A549 (cell line): ENCODE measurements around the gene NCOA1. TPM values are rescaled to one million over a fixed set of nuclear protein-coding genes. Genes with fewer than 3 reads are reported as not detected.

Source experiments
- ATAC-seq, 2 experiments: fragments of 200-7000 bp in 1 of 2; fragments of >200 bp in 1 of 2; cut with Nextera tagmentation in 1 of 2; cut with Tn5 transposase in 1 of 2; 3 replicates each; pipeline versions ENCODE4 v1.8.0 to v1.9.1; 2018 to 2020; ENCODE audit warnings: mild to moderate bottlenecking in 1 of 2, moderate library complexity in 1 of 2
- CTCF ChIA-PET: fragments of 300-600 bp; sonication (Branson Sonifier 250); formaldehyde crosslinking; extraction: SDS; loops from one replicate; lab custom pipeline; 2021; ENCODE audit warnings: antibody characterized with exemption, inconsistent platforms; lab: Yijun Ruan, JAX
- POLR2A ChIA-PET: fragments of 350-600 bp; formaldehyde crosslinking; extraction: SDS; loops from one replicate; lab custom pipeline; 2021; ENCODE audit warnings: antibody characterized with exemption, inconsistent platforms; lab: Yijun Ruan, JAX
- DNase-seq, 2 experiments: peaks; one replicate each; pipeline versions ENCODE4 v3.0.0 to v3.0.0-alpha.2; 2011 to 2016; ENCODE audit warnings: low read depth in 1 of 2, low spot score in 1 of 2
- FAIRE-seq: peaks from 2 replicates; lab custom pipeline; 2011; peaks lifted over from hg19 to GRCh38; lab: Jason Lieb, UNC
- H3K27ac ChIP-seq, 2 experiments: fragments of >200 bp; sonication (Bioruptor Twin); formaldehyde crosslinking; 3 replicates each; pipeline ENCODE4 v1.5.1; 2016 to 2017
- H3K4me1 ChIP-seq: fragments of >200 bp; sonication (Bioruptor Twin); formaldehyde crosslinking; 3 replicates; pipeline ENCODE4 v1.6.1; 2016
- H3K4me2 ChIP-seq: fragments of >200 bp; sonication (Bioruptor Twin); formaldehyde crosslinking; 3 replicates; pipeline ENCODE4 v1.6.1; 2016
- H3K4me3 ChIP-seq: fragments of >200 bp; sonication (Bioruptor Twin); formaldehyde crosslinking; 3 replicates; pipeline ENCODE4 v1.5.1; 2016
- H3K9me3 ChIP-seq: fragments of >200 bp; sonication (Bioruptor Twin); formaldehyde crosslinking; 3 replicates; pipeline ENCODE4 v1.6.1; 2016
- ATOH8 ChIP-seq: fragments of 250-450 bp; sonication (Bioruptor Pico); IDR thresholded peaks from 2 replicates; pipeline ENCODE4 v1.5.0; 2020; ENCODE audit warnings: low read depth, mild to moderate bottlenecking, moderate library complexity
- EHMT2 ChIP-seq: fragments of 200-600 bp; sonication (generic); IDR thresholded peaks from 2 replicates; pipeline ENCODE4 v1.6.1; 2016; ENCODE audit warnings: antibody characterized with exemption, low read depth, mild to moderate bottlenecking, moderate library complexity
- ELK1 ChIP-seq: fragments of 150-350 bp; IDR thresholded peaks from 2 replicates; pipeline ENCODE4 v1.6.1; 2014; ENCODE audit warnings: low read depth, mild to moderate bottlenecking, low read length
- ESRRA ChIP-seq: fragments of 150-350 bp; IDR thresholded peaks from 2 replicates; pipeline ENCODE4 v1.6.1; 2014; ENCODE audit warnings: mild to moderate bottlenecking, low read length, borderline replicate concordance
- FOSL2 ChIP-seq, 2 experiments: fragments of 450-650 bp in 1 of 2; fragments of >200 bp in 1 of 2; sonication (Bioruptor Twin) in 1 of 2; formaldehyde crosslinking; IDR thresholded peaks; 2 replicates each; pipeline versions ENCODE4 v1.5.0 to v1.6.1; 2016 to 2020; ENCODE audit warnings: mild to moderate bottlenecking in 1 of 2, moderate library complexity in 1 of 2
- FOXS1 ChIP-seq: fragments of 250-450 bp; sonication (Bioruptor Pico); IDR thresholded peaks from 2 replicates; pipeline ENCODE4 v1.5.0; 2020; ENCODE audit warnings: mild to moderate bottlenecking, moderate library complexity
- JUN ChIP-seq, 2 experiments: fragments of >200 bp; sonication (Bioruptor Twin); formaldehyde crosslinking; IDR thresholded peaks; 2 replicates in 1 of 2; 3 replicates in 1 of 2; pipeline ENCODE4 v1.6.1; 2016 to 2017
- JUNB ChIP-seq: fragments of >200 bp; sonication (Bioruptor Twin); formaldehyde crosslinking; IDR thresholded peaks from 2 replicates; pipeline ENCODE4 v1.6.1; 2016
- KDM1A ChIP-seq: fragments of 200-600 bp; sonication (generic); IDR thresholded peaks from 2 replicates; pipeline ENCODE4 v1.6.1; 2016; ENCODE audit warnings: low read depth, mild to moderate bottlenecking
- KDM5A ChIP-seq: fragments of 200-600 bp; sonication (generic); IDR thresholded peaks from 2 replicates; pipeline ENCODE4 v1.6.1; 2016; ENCODE audit warnings: antibody characterized with exemption, mild to moderate bottlenecking
- MAZ ChIP-seq: fragments of 150-350 bp; IDR thresholded peaks from 2 replicates; pipeline ENCODE4 v1.6.1; 2014; ENCODE audit warnings: antibody characterized with exemption, low read depth, low read length, borderline replicate concordance
- NR3C1 ChIP-seq: fragments of >200 bp; sonication (Bioruptor Twin); formaldehyde crosslinking; IDR thresholded peaks from 3 replicates; pipeline ENCODE4 v1.6.1; 2017
- PHF8 ChIP-seq: fragments of 200-600 bp; sonication (generic); IDR thresholded peaks from 2 replicates; pipeline ENCODE4 v1.6.1; 2016; ENCODE audit warnings: low read depth, mild to moderate bottlenecking, antibody characterized with exemption, moderate library complexity, borderline replicate concordance
- RAD21 ChIP-seq, 2 experiments: fragments of >200 bp in 1 of 2; sonication (Bioruptor Twin) in 1 of 2; formaldehyde crosslinking in 1 of 2; IDR thresholded peaks in 1 of 2; conservative IDR thresholded peaks in 1 of 2; 2 replicates in 1 of 2; 3 replicates in 1 of 2; pipeline ENCODE4 v1.6.1; 2012 to 2018; ENCODE audit warnings: inconsistent platforms in 1 of 2
- RARB ChIP-seq: fragments of 250-450 bp; sonication (Bioruptor Pico); IDR thresholded peaks from 2 replicates; pipeline ENCODE4 v1.8.0; 2021; ENCODE audit warnings: mild to moderate bottlenecking, moderate library complexity
- RFX5 ChIP-seq: fragments of 450-650 bp; IDR thresholded peaks from 2 replicates; pipeline ENCODE4 v1.7.1; 2014; ENCODE audit warnings: antibody characterized with exemption, mild to moderate bottlenecking, moderate library complexity
- RNF2 ChIP-seq: fragments of 200-600 bp; sonication (generic); IDR thresholded peaks from 2 replicates; pipeline ENCODE4 v1.6.1; 2016; ENCODE audit warnings: low read depth, mild to moderate bottlenecking, antibody characterized with exemption, moderate library complexity, borderline replicate concordance
- USF2 ChIP-seq: fragments of 450-650 bp; IDR thresholded peaks from 2 replicates; pipeline ENCODE4 v1.6.1; 2014; ENCODE audit warnings: antibody characterized with exemption
- ZC3H11A ChIP-seq: fragments of 450-650 bp; IDR thresholded peaks from 2 replicates; pipeline ENCODE4 v1.6.1; 2014; ENCODE audit warnings: antibody characterized with exemption, mild to moderate bottlenecking
- ZSCAN20 ChIP-seq: fragments of 250-450 bp; sonication (Bioruptor Pico); IDR thresholded peaks from 2 replicates; pipeline ENCODE4 v1.8.0; 2022; ENCODE audit warnings: mild to moderate bottlenecking, moderate library complexity
- WGBS: methylation state at CpG from one replicate; pipeline ENCODE4 v1.1.6; 2017; ENCODE audit errors: missing lambda C conversion rate; 5-methylcytosine and 5-hydroxymethylcytosine counted together
- polyA plus RNA-seq, 4 experiments: library from polyadenylated mRNA; depleted of rRNA in 3 of 4; stranded (reverse); fragments of >200 nt; fragmentation: RNase III in 1 of 4; extraction: RNeasy Plus Mini Kit Qiagen cat#74134 plus additional on column Dnase treatment in 1 of 4; gene quantifications; 2 replicates in 3 of 4; 3 replicates in 1 of 4; pipeline ENCODE4 v1.2.3, GENCODE V29; 2011 to 2017

Gene NCOA1
- polyA plus RNA-seq, 2 of the 4 experiments (the other 2 are of a cell fraction), result 7.6 to 29.9 TPM

DNA sequence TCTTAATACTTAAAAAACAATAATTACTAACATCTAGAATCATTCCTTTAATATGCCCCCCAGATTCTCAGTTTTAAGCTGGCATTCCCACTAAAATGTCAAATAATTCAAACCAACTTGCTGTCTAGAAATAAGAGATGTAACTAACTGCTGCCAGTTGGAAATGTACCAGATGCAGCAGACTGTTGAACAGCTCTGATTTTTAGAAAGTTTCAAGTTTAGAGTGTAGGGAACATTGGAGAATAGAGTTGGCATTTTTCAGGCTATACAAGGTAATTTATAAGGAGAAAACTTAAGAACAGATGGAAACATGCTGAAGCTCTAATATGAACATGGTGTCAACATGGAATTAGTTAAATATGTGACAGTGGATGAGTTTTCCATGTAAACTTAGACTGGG is 200.8 kb downstream of the NCOA1 start:
- POLR2A ChIA-PET, result no interaction called here
- ATAC-seq (no peak), FAIRE-seq (no peak)

DNA sequence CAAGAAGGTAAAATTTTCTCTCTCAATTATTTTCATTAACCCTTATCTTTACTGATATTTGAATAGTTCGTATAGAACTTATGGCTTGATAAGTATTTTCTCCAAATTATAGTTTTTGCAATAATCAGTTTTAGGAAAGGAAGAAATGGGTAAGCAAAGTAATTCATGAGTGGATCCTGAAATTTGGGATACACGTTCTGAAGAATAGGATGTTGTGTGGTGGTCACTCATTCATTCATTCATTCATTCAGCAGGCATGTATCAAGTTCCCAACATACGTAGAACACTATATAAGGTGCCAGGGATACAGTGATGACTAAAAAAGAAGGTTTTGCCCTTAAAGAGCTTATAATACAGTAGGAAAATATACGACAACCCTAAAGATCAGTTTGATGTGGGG is 206.7 kb downstream of the NCOA1 start:
- ChIA-PET CTCF (interaction anchor here (0.9 kb wide), 1 partner anchor 14 kb away, joined by 3 read pairs; no protein-coding TSS in a partner anchor), POLR2A (no interaction called here)
- no peak for TF ChIP-seq ESRRA
- TF ChIP-seq NR3C1, result no peak
- TF ChIP-seq RNF2, result no peak
- no peak for TF ChIP-seq RARB (CRISPR knock-in tag)
- no peak for TF ChIP-seq KDM5A
- TF ChIP-seq USF2, result no peak
- no peak for TF ChIP-seq ZC3H11A
- TF ChIP-seq FOXS1 (CRISPR knock-in tag), result no peak
- no peak for TF ChIP-seq RAD21 (conservative IDR thresholded peaks at IDR 0.05 in 1 of 2, IDR thresholded peaks at IDR 0.05 in 1 of 2)
- no peak for TF ChIP-seq PHF8
- no peak for TF ChIP-seq ELK1
- TF ChIP-seq EHMT2, result no peak
- no peak for TF ChIP-seq JUNB
- Histone ChIP-seq H3K4me1 (peaks cover 6% of the 10 kb centered on the region), H3K27ac (no peak overlapping the region), H3K4me2 (no peak overlapping the region), H3K4me3 (no peak overlapping the region), H3K9me3 (no peaks in the 10 kb centered on the region)
- FAIRE-seq, result no peak
- WGBS, result 87% methylated on average over 4 of the region's 4 CpGs
- ATAC-seq, result no peak
- DNase-seq, result no peak

More for the DNA sequence above, 200.8 kb downstream of the NCOA1 start:
- Histone ChIP-seq H3K4me2 (no peak overlapping the region), H3K27ac (no peak overlapping the region), H3K9me3 (no peaks in the 10 kb centered on the region), H3K4me1 (no peaks in the 10 kb centered on the region), H3K4me3 (no peak overlapping the region)
- no peak for DNase-seq
- CTCF ChIA-PET, result interaction anchor here (0.9 kb wide), 1 partner anchor 33 kb away, joined by 3 read pairs; no protein-coding TSS in a partner anchor
- TF ChIP-seq ZSCAN20 (CRISPR knock-in tag) (no peak), JUN (IDR thresholded peaks at IDR 0.05) (no peak), MAZ (no peak), KDM1A (no peak)

- CTCF ChIA-PET, result no interaction called here
- DNase-seq (peak; percentile 15 to 57), FAIRE-seq (peak; percentile 36), ATAC-seq (peak; percentile 24 to 88; a peak in 4 of 6 replicates)
- Histone ChIP-seq H3K4me1 (peaks cover 10% of the 10 kb centered on the region), H3K27ac (no peak overlapping the region), H3K4me2 (peak overlapping the region; percentile 20), H3K4me3 (no peak overlapping the region), H3K9me3 (no peaks in the 10 kb centered on the region)
- POLR2A ChIA-PET, result no interaction called here
- WGBS, result 40% methylated on average over 3 of the region's 3 CpGs
- TF ChIP-seq ATOH8 (CRISPR knock-in tag), result no peak
- no peak for TF ChIP-seq FOSL2 (IDR thresholded peaks at IDR 0.05)
- peak; percentile 65 for TF ChIP-seq FOSL2 (CRISPR knock-in tag; IDR thresholded peaks at IDR 0.05)
- no peak for TF ChIP-seq RFX5
Observed at GRCh38 chr2:24702800-24703199, 211.7 kb downstream of the NCOA1 start.
